GM18909 (cell line): ENCODE data around the gene PTGER4.
"Not testable (repeated sequence)": the region's sequence is repeated elsewhere in the genome, so short reads cannot be mapped to it uniquely, and the experiment has no call there.

Experiments
- ATAC-seq: cut with Tn5 transposase; IDR thresholded peaks from one replicate; pipeline ENCODE4 v1.9.1; 2021; ENCODE audit warnings: mild to moderate bottlenecking; ENCODE audit not compliant: unreplicated experiment, poor library complexity

The PTGER4 gene

GRCh38 chr5:40679913-40680681 is at the start of gene PTGER4:
PTGER4 (plus strand) TSS chr5:40679915; CDS start chr5:40680994, 1,079 bp downstream.
- peak; percentile 39 for ATAC-seq

GRCh38 chr5:40630126-40630525 is 49.6 kb upstream of the PTGER4 start:
- ATAC-seq: no peak

DNA sequence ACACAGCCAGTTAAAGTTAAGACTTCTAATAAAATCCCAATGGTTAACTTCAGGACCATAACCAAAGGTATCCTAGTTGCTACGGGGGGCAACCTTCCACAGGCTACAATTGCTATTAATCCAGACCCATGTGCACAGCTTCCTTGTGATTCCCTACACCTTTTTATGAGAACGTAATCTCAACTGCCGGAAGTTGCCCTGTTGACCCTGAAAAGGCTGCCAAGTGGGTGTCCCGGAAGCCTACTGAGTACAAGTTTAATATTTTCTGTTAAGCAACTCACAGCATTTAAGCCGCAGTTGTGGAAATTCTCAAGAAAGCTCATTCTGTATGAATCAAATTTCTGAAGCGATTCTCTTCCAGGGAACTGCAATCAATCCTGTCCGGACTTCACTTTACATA is 48.5 kb upstream of the PTGER4 start:
- ATAC-seq: no peak

DNA sequence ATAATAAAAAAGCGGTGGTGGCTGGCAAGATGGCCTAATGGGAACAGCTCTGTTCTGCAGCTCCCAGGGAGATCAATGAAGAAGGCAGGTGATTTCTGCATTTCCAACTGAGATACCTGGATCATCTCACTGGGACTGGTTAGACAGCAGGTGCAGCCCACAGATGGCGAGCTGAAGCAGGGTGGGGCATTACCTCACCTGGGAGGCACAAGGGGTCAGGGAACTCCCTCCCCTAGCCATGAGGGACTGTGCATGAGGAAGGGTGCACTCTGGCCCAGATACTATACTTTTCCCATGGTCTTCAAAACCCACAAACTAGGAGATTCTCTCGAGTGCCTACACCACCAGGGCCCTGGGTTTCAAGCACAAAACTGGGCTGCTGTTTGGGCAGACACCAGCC is 45.6 kb upstream of the PTGER4 start:
- ATAC-seq: no peak

GRCh38 chr5:40634593-40634992 is 45.1 kb upstream of the PTGER4 start:
- ATAC-seq: no peak

DNA sequence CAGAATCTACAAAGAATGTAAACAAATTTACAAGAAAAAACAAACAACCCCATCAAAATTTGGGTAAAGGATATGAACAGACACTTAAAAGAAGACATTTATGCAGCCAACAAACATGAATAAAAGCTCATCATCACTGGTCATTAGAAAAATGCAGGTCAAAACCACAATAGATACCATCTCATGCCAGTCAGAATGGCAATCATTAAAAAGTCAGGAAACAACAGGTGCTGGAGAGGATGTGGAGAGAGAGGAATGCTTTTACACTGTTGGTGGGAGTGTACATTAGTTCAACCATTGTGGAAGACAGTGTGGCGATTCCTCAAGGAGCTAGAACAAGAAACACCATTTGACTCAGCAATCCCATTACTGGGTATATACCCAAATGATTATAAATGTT is 40.2 kb upstream of the PTGER4 start:
- ATAC-seq: not testable (repeated sequence)

DNA sequence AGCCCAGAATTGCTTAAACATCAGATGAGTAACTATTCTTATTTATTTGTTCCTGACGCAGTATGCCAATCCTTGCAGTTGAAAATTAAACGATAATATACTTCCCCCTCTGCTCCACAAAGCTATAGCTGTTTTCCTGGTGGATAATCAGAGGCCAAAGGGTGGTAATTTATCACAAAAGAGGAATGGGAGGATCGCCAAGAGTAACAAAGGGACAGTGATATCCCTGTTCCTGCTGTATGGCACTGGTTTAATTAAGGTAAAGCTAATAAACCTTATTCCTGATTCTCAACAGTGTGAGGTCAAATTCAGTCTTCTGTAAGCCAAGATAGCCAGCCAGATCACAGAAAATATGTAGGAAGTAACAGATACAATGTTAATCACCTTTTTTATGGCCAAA is 33.4 kb upstream of the PTGER4 start:
- ATAC-seq: no peak

- no peak for ATAC-seq
Measured at GRCh38 chr5:40648150-40648549, 31.6 kb upstream of the PTGER4 start.

GRCh38 chr5:40649463-40650030 is 30.2 kb upstream of the PTGER4 start:
- no peak for ATAC-seq

- ATAC-seq: no peak
Measured at GRCh38 chr5:40651201-40651600, 28.5 kb upstream of the PTGER4 start.

GRCh38 chr5:40652441-40653220 is 27.1 kb upstream of the PTGER4 start:
- no peak for ATAC-seq

- no peak for ATAC-seq
Measured at GRCh38 chr5:40653221-40654022, 26.3 kb upstream of the PTGER4 start.

GRCh38 chr5:40654377-40654991 is 25.2 kb upstream of the PTGER4 start:
- ATAC-seq: no peak

- no peak for ATAC-seq
Measured at GRCh38 chr5:40655138-40655537, 24.6 kb upstream of the PTGER4 start.

- ATAC-seq: not testable (repeated sequence)
Measured at GRCh38 chr5:40656091-40656490, 23.6 kb upstream of the PTGER4 start.

DNA sequence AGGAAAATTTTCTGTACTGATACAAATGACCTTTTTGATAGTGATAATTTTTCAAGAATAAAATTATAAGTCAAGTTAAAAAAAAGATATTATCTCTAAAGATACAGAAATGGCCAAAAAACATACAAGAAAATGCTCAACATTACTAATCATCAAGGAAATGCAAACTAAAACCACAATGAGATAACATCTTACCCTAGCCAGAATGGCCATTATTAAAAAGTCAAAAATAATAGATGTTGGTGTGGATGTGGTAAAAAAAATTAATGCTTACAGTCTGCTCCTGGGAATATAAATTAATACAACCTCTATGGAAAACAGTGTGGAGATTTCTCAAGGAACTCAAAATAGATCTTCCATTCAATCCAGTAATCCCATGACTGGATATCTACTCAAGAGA is 22.9 kb upstream of the PTGER4 start:
- no peak for ATAC-seq

DNA sequence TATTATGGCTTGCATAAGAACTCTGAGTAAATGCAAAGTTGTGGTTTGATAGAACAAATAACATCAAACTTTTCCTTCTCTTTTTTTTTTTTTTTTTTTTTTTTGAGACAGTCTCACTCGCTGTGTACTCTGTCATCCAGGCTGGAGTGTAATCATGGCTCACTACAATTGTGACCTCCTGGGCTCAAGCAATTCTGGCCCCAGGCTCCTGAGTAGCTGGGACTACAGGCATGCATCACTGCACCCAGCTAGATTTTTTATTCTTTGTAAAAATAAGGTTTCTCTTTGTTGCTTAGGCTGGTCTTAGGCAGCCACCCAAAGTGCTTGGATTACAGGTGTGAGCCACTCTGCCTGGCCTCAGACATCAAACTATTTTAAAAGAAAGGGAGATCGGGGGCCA is 19.0 kb upstream of the PTGER4 start:
- ATAC-seq: no peak

DNA sequence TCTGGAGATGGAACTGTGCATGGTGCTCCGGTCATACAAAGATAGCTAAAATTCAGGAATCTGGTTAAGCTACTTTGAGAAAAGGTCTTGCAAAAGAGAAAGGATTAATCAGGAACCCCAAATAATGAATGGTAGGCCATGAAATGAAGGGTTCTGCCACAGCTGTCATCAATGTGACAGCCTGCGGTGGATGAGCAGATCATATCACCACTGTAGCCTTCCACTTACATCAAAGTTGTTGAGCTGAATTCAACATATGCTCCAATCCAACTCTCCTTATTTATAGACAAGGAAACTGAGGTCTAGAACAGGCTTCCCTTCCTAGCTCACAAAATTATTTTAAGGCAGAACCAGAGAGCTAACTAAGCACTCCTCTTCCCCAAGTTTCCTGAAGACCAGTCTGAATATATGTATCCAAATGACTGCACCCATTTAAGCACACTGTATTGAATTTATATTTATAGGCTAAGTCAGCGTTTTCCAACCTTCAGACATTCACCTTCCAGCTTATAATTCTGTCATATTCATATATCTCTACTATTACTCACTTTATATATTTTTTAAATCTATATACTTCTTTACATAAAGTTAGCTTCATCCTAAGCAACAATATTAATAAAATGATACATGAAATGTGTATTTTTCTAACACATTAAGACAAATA is 13.9 kb upstream of the PTGER4 start:
- ATAC-seq: no peak

DNA sequence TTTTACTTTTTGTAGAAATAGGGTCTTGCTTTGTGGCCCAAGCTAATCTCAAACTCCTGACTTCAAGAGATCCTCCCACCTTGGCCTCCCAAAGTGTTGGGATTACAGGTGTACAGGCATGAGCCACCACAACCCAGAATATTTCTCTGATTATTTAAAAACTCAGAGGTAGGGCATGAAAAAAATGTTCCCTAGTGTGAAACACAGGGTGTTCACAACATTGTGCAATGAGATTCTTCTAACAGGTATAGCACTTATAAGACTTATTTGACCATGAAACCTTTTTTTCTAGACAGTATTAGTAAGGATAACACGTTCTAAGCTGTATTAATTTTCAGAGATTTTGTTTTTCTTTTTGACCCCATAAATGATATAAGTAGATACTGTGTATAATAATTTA is 13.1 kb upstream of the PTGER4 start:
- ATAC-seq: no peak
